HFFc6 (cell line): ENCODE results near the gene ARHGEF39. TPM values are rescaled to one million over a fixed set of nuclear protein-coding genes. Genes with fewer than 3 reads are reported as not detected.
"Not testable (repeated sequence)": the region's sequence is repeated elsewhere in the genome, so short reads cannot be mapped to it uniquely, and the experiment has no call there.

ENCODE experiments used
- DNase-seq: peaks from one replicate; pipeline ENCODE4 v3.0.0-alpha.2; 2018
- H3K27ac Mint-ChIP-seq: 2 replicates; pipeline ENCODE4 v1.8.0; 2020; ENCODE audit warnings: mild to moderate bottlenecking, mixed read lengths
- H3K27me3 Mint-ChIP-seq: 2 replicates; pipeline ENCODE4 v1.8.0; 2021; ENCODE audit warnings: mild to moderate bottlenecking, moderate library complexity, mixed read lengths; ENCODE audit not compliant: insufficient read depth
- H3K36me3 Mint-ChIP-seq: 2 replicates; pipeline ENCODE4 v1.8.0; 2021; ENCODE audit warnings: low read depth, mixed read lengths
- H3K4me1 Mint-ChIP-seq: 2 replicates; pipeline ENCODE4 v1.8.0; 2020; ENCODE audit warnings: low read depth, mixed read lengths
- H3K4me3 Mint-ChIP-seq: 2 replicates; pipeline ENCODE4 v1.8.0; 2020; ENCODE audit warnings: mild to moderate bottlenecking, moderate library complexity, mixed read lengths
- H3K9me3 Mint-ChIP-seq: 2 replicates; pipeline ENCODE4 v1.8.0; 2020; ENCODE audit warnings: mild to moderate bottlenecking, mixed read lengths
- CTCF ChIP-seq: fragments of 200-600 bp; sonication (generic); IDR thresholded peaks from 2 replicates; pipeline ENCODE4 v1.5.0; 2021; ENCODE audit warnings: antibody characterized with exemption, mild to moderate bottlenecking
- microRNA-seq: library from miRNA; unstranded; fragments of <30 nt; microRNA quantifications from one replicate; pipeline ENCODE4, GENCODE V29; 2019
- total RNA-seq, 6 experiments: library from RNA; stranded (reverse); fragmentation: NEBNext Ultra II Directional; extraction: Animal tissue kit (Norgen Biotek cat#: 25700); gene quantifications; 2 replicates in 1 of 6; 3 replicates in 5 of 6; pipeline ENCODE4 v1.2.3, GENCODE V29; 2021

ARHGEF39 gene
- total RNA-seq, 6 experiments from 2014 or later: 1.7 to 4.4 (median 2.6) TPM

GRCh38 chr9:35615981-35616680, 48.9 kb downstream of the ARHGEF39 start:
- H3K27me3 Mint-ChIP-seq: peaks cover 34% of the 10 kb centered on the region
- no peak for DNase-seq
- no peak for TF ChIP-seq CTCF
- no peaks in the 10 kb centered on the region for H3K4me1 Mint-ChIP-seq
- H3K27ac Mint-ChIP-seq: no peak overlapping the region
- H3K4me3 Mint-ChIP-seq: no peak overlapping the region
- no peaks in the 10 kb centered on the region; the same call in 1 of the 2 replicates for H3K36me3 Mint-ChIP-seq
- H3K9me3 Mint-ChIP-seq: no peaks in the 10 kb centered on the region

- H3K4me3 Mint-ChIP-seq: no peak overlapping the region
- H3K9me3 Mint-ChIP-seq: no peaks in the 10 kb centered on the region
- TF ChIP-seq CTCF: no peak
- H3K4me1 Mint-ChIP-seq: no peaks in the 10 kb centered on the region
- no peaks in the 10 kb centered on the region; the same call in 1 of the 2 replicates for H3K36me3 Mint-ChIP-seq
- no peak for DNase-seq
- no peak overlapping the region for H3K27ac Mint-ChIP-seq
- peaks cover 32% of the 10 kb centered on the region for H3K27me3 Mint-ChIP-seq
Measured at GRCh38 chr9:35612843-35613242, 52.2 kb downstream of the ARHGEF39 start.

GRCh38 chr9:35612066-35612465, 52.9 kb downstream of the ARHGEF39 start:
- H3K9me3 Mint-ChIP-seq, H3K4me3 Mint-ChIP-seq, H3K36me3 Mint-ChIP-seq, H3K27ac Mint-ChIP-seq, H3K4me1 Mint-ChIP-seq, DNase-seq: not testable (repeated sequence)
- H3K27me3 Mint-ChIP-seq: peaks cover 27% of the 10 kb centered on the region

- Mint-ChIP-seq H3K36me3 (peaks cover 4% of the 10 kb centered on the region), H3K9me3 (no peaks in the 10 kb centered on the region), H3K4me3 (no peak overlapping the region), H3K27me3 (peaks cover 21% of the 10 kb centered on the region), H3K27ac (no peak overlapping the region), H3K4me1 (peaks cover 7% of the 10 kb centered on the region)
- TF ChIP-seq CTCF: peak; percentile 76
- no peak for DNase-seq
Measured at GRCh38 chr9:35611230-35611797, 53.7 kb downstream of the ARHGEF39 start.

- Mint-ChIP-seq H3K9me3 (no peaks in the 10 kb centered on the region), H3K4me3 (no peak overlapping the region), H3K27ac (no peak overlapping the region), H3K27me3 (peaks cover 11% of the 10 kb centered on the region), H3K4me1 (peaks cover 7% of the 10 kb centered on the region), H3K36me3 (peaks cover 4% of the 10 kb centered on the region; the same call in 1 of the 2 replicates)
- no peak for DNase-seq
- TF ChIP-seq CTCF: no peak
Measured at GRCh38 chr9:35609820-35610163, 55.2 kb downstream of the ARHGEF39 start.

Small RNA genes lying within 50 kb of the gene (microRNA-seq; reads per million reads assigned to microRNA genes)
- gene MIR6852: 2.3 reads per million

Other genes with a start within 250 kb of the ARHGEF39 start
- gene RUSC2, start 175.1 kb downstream of the ARHGEF39 start, total RNA-seq: 10 to 100 TPM; 54.0 to 70.7 (median 59.9) TPM
- 10 to 100 TPM; 25.4 to 33.2 (median 28.5) TPM for gene TESK1, start 59.9 kb downstream of the ARHGEF39 start, total RNA-seq
- gene CD72, start 46.8 kb downstream of the ARHGEF39 start, total RNA-seq: under 1 TPM; 0.37 to 0.87 (median 0.49) TPM
- not detected for gene SIT1, start 14.3 kb downstream of the ARHGEF39 start, total RNA-seq
- gene RMRP, start 7.2 kb downstream of the ARHGEF39 start, total RNA-seq: over 10,000 TPM in 5 of 6 experiments, 1,000 to 10,000 TPM in 1; 9,197 to 39,404 (median 23,537) TPM
- 10 to 100 TPM; 22.5 to 29.8 (median 24.6) TPM for gene CCDC107, start 6.9 kb downstream of the ARHGEF39 start, total RNA-seq
- under 1 TPM in 1 of 6 experiments, not detected in 5; 0.28 TPM for gene CA9, start 8.7 kb upstream of the ARHGEF39 start, total RNA-seq
- 1,000 to 10,000 TPM; 1,810 to 3,557 (median 2,546) TPM for gene TPM2, start 24.7 kb upstream of the ARHGEF39 start, total RNA-seq
- gene TLN1, start 67.0 kb upstream of the ARHGEF39 start, total RNA-seq: 100 to 1,000 TPM; 470 to 562 (median 491) TPM
- 100 to 1,000 TPM; 106 to 127 (median 114) TPM for gene CREB3, start 67.5 kb upstream of the ARHGEF39 start, total RNA-seq
- 10 to 100 TPM; 22.9 to 25.7 (median 24.0) TPM for gene GBA2, start 84.0 kb upstream of the ARHGEF39 start, total RNA-seq
- 10 to 100 TPM; 27.6 to 35.1 (median 30.9) TPM for gene RGP1, start 84.1 kb upstream of the ARHGEF39 start, total RNA-seq
- gene MSMP, start 89.1 kb upstream of the ARHGEF39 start, total RNA-seq: not detected
- gene NPR2, start 126.4 kb upstream of the ARHGEF39 start, total RNA-seq: 10 to 100 TPM; 38.3 to 48.5 (median 41.7) TPM
- gene SPAG8, start 147.1 kb upstream of the ARHGEF39 start, total RNA-seq: 1 to 10 TPM in 4 of 6 experiments, under 1 TPM in 2; 0.80 to 1.7 (median 1.2) TPM
- 10 to 100 TPM; 23.3 to 35.3 (median 34.6) TPM for gene HINT2, start 149.8 kb upstream of the ARHGEF39 start, total RNA-seq
- not detected for gene FAM221B, start 163.5 kb upstream of the ARHGEF39 start, total RNA-seq
- gene TMEM8B, start 164.0 kb upstream of the ARHGEF39 start, total RNA-seq: 10 to 100 TPM in 5 of 6 experiments, 1 to 10 TPM in 1; 8.7 to 15.2 (median 12.0) TPM
- not detected for gene OR13J1, start 205.2 kb upstream of the ARHGEF39 start, total RNA-seq
- gene HRCT1, start 241.0 kb upstream of the ARHGEF39 start, total RNA-seq: 1 to 10 TPM; 2.5 to 4.1 (median 3.3) TPM
- under 1 TPM in 5 of 6 experiments, not detected in 1; 0.19 to 0.34 (median 0.23) TPM for gene SPAAR, start 244.3 kb upstream of the ARHGEF39 start, total RNA-seq